Psoas muscle (tissue), 8 donors: Measurements from ENCODE around the gene MRPL49. TPM values are rescaled to one million over a fixed set of nuclear protein-coding genes. Genes with fewer than 3 reads are reported as not detected.

Experiments
- ATAC-seq, 4 donors: fragments of 200-7000 bp; cut with Tn5 transposase; one replicate each; pipeline ENCODE4 v1.9.1; 2020; ENCODE audit warnings: moderate library complexity in 3 of 4, mild to moderate bottlenecking in 2 of 4
- DNase-seq, 2 donors: peaks; one replicate each; pipeline ENCODE4 v3.0.0-alpha.2; 2020
- H3K27ac ChIP-seq: fragments of 200-600 bp; one replicate; pipeline ENCODE4 v1.8.0; 2022
- H3K27me3 ChIP-seq, 3 donors: fragments of 200-600 bp in 1 of 3; one replicate each; pipeline versions ENCODE4 v1.6.1 to v1.8.0; 2013 to 2022; ENCODE audit warnings: low read length in 2 of 3, mild to moderate bottlenecking in 2 of 3, moderate library complexity in 1 of 3; ENCODE audit not compliant: insufficient read depth in 3 of 3
- H3K36me3 ChIP-seq, 2 donors: fragments of 200-600 bp in 1 of 2; one replicate each; pipeline versions ENCODE4 v1.6.1 to v1.8.0; 2013 to 2022; ENCODE audit warnings: low read depth in 1 of 2, mild to moderate bottlenecking in 1 of 2, moderate library complexity in 1 of 2; ENCODE audit not compliant: insufficient read depth in 1 of 2
- H3K4me1 ChIP-seq: fragments of 200-600 bp; one replicate; pipeline ENCODE4 v1.8.0; 2022
- H3K4me3 ChIP-seq: fragments of 200-600 bp; one replicate; pipeline ENCODE4 v1.8.0; 2022; ENCODE audit warnings: mild to moderate bottlenecking
- H3K9me3 ChIP-seq: fragments of 200-600 bp; one replicate; pipeline ENCODE4 v1.8.0; 2022
- WGBS, 3 donors: extraction: QIAGEN DNeasy Blood & Tissue Kit; methylation state at CpG; one replicate each; pipeline versions ENCODE4 v1.1.6 to v1.1.7; 2013; 5-methylcytosine and 5-hydroxymethylcytosine counted together
- intact Hi-C, 2 donors: fragments of 100-400 bp; cut with DNase I; formaldehyde crosslinking; loops; one replicate each; pipeline versions ENCODE4 v1.11.0 to v1.14.2; 2022
- polyA plus RNA-seq, 3 donors: library from polyadenylated mRNA; stranded (reverse); fragments of 200-250 nt; gene quantifications; one replicate each; pipeline ENCODE4 v1.2.3, GENCODE V29; 2013
- total RNA-seq, 4 donors: library from RNA; stranded (reverse); fragmentation: NEBNext Ultra II Directional in 2 of 4; extraction: Animal tissue kit (Norgen Biotek cat#: 25700) in 2 of 4; gene quantifications; one replicate each; pipeline versions ENCODE4 v1.2.1 to v1.2.4, GENCODE V29; 2021 to 2023
- TF ChIP-seq, protein P1 (sequence below): fragments of 200-600 bp; IDR thresholded peaks from one replicate; pipeline ENCODE4 v1.8.0; 2022; ENCODE audit warnings: antibody characterized with exemption
- donor health status: healthy with polysubstance abuse.
- donor health status: DM: no; HTN: no; CAD: no; lungs with moderate emphysema.
- donor health status: Bipolar disorder and iron deficiency.
- donor health status: healthy.
- donor health status: DM: yes; HTN: yes; CAD: no.
- donor health status: DM: no; HTN: no; CAD: no.
- donor health status: DM: no; HTN: no; CAD: no.
- donor health status: DM: yes; HTN: yes; CAD: no.

MRPL49 gene
- total and polyA plus RNA-seq, 7 donors, result 29.0 to 54.1 (median 32.9) TPM

DNA sequence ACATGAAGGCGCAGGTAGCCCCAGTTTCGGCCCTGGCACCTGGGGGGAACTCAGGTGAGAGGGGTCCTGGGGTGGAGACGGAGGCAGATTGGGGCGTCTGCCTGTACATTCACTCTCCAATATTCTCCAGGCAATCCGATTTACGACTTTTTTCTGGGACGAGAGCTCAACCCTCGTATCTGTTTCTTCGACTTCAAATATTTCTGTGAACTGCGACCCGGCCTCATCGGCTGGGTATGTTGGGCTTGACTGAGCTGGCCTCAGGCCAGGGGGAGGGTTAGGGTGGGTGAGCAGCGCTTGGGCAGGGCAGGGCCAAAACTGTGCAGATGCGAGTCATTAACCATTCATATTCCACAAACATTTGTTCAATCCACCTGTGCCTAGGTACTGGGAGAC lies 8.8 kb upstream of the MRPL49 start:
- no peak for DNase-seq
- peak overlapping the region; percentile 15 for H3K27ac ChIP-seq
- 20 to 24% (median 23%) methylated on average over 14 of the region's 14 CpGs for WGBS, 3 donors
- H3K9me3 ChIP-seq, result no peaks in the 10 kb centered on the region
- H3K27me3 ChIP-seq, result no peaks in the 10 kb centered on the region
- peak overlapping the region; percentile 73 for H3K4me3 ChIP-seq
- TF ChIP-seq, protein P1, sequence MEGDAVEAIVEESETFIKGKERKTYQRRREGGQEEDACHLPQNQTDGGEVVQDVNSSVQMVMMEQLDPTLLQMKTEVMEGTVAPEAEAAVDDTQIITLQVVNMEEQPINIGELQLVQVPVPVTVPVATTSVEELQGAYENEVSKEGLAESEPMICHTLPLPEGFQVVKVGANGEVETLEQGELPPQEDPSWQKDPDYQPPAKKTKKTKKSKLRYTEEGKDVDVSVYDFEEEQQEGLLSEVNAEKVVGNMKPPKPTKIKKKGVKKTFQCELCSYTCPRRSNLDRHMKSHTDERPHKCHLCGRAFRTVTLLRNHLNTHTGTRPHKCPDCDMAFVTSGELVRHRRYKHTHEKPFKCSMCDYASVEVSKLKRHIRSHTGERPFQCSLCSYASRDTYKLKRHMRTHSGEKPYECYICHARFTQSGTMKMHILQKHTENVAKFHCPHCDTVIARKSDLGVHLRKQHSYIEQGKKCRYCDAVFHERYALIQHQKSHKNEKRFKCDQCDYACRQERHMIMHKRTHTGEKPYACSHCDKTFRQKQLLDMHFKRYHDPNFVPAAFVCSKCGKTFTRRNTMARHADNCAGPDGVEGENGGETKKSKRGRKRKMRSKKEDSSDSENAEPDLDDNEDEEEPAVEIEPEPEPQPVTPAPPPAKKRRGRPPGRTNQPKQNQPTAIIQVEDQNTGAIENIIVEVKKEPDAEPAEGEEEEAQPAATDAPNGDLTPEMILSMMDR, result no peak
- H3K36me3 ChIP-seq, result peaks cover 0 to 33% of the 10 kb centered on the region in 2 donors
- intact Hi-C loops, result loop anchor here (5.0 to 10.0 kb wide), 2 partner anchors 101 to 269 kb away; partner anchors contain the start of genes ARL2 (in 1 of the 2) and CDC42BPG (in 1 of the 2)
- no peak for ATAC-seq
- H3K4me1 ChIP-seq, result peaks cover 31% of the 10 kb centered on the region

DNA sequence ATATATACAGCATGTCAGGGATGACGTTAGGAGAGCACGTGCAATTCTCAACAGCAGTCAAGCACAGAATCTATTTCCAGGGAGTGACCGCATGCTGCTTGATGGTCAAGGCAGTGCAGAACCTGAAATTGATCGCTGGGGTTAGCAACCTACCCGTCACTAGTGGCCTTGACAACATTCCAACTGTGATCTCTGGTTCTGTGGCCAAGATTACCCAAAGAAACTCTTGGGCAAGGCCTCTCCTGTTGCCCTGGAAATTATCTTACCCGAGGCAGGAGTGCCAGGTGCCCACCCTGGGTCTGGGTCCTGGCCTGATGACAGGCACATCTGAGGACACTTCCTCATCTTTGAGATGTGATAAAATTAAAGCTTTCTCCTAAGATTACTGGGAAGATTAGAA lies 8.3 kb upstream of the MRPL49 start:
- no peak overlapping the region for H3K4me3 ChIP-seq
- peaks cover 3 to 33% of the 10 kb centered on the region in 2 donors for H3K36me3 ChIP-seq
- ATAC-seq (no peak), DNase-seq (no peak)
- H3K27me3 ChIP-seq, result no peaks in the 10 kb centered on the region
- TF ChIP-seq, protein P1, result no peak
- peaks cover 31% of the 10 kb centered on the region for H3K4me1 ChIP-seq
- 62 to 76% (median 71%) methylated on average over 6 of the region's 6 CpGs for WGBS, 3 donors
- peak overlapping the region; percentile 15 for H3K27ac ChIP-seq
- no peaks in the 10 kb centered on the region for H3K9me3 ChIP-seq
- intact Hi-C loops, result loop anchor here (5.0 to 10.0 kb wide), 2 partner anchors 102 to 269 kb away; partner anchors contain the start of genes ARL2 (in 1 of the 2) and CDC42BPG (in 1 of the 2)

DNA sequence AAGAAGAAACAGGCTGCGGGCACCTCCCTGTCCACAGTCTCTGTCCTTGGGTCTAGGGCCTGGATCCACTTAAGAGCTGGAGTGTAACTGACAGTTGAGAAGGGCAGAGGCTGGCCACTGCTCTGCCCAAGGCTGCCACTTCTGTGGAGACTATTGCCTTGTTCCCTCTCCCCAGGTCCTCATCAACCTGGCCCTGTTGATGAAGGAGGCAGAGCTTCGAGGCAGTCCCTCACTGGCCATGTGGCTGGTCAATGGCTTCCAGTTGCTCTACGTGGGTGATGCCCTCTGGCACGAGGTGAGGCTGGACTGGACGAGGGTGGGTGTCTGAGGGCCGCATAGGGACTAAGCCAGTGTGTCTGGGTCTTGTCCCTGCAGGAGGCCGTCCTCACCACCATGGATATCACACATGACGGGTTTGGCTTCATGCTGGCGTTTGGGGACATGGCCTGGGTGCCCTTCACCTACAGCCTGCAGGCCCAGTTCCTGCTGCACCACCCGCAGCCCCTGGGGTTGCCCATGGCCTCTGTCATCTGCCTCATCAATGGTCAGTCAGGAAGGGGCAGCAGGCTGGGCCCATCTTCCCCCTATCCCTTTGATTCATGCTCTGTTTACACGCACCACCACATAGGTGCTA lies 7.5 kb upstream of the MRPL49 start:
- Histone ChIP-seq H3K9me3 (no peaks in the 10 kb centered on the region), H3K4me3 (no peak overlapping the region), H3K27ac (no peak overlapping the region), H3K4me1 (peaks cover 31% of the 10 kb centered on the region), H3K36me3 (peaks cover 4 to 33% of the 10 kb centered on the region in 2 donors), H3K27me3 (no peaks in the 10 kb centered on the region)
- TF ChIP-seq, protein P1, result no peak
- WGBS, 3 donors, result 73 to 82% (median 81%) methylated on average over 11 of the region's 11 CpGs
- no peak for DNase-seq
- intact Hi-C loops, result loop anchor here (5.0 to 10.0 kb wide), 2 partner anchors 102 to 270 kb away; partner anchors contain the start of genes ARL2 (in 1 of the 2) and CDC42BPG (in 1 of the 2)
- no peak for ATAC-seq

DNA sequence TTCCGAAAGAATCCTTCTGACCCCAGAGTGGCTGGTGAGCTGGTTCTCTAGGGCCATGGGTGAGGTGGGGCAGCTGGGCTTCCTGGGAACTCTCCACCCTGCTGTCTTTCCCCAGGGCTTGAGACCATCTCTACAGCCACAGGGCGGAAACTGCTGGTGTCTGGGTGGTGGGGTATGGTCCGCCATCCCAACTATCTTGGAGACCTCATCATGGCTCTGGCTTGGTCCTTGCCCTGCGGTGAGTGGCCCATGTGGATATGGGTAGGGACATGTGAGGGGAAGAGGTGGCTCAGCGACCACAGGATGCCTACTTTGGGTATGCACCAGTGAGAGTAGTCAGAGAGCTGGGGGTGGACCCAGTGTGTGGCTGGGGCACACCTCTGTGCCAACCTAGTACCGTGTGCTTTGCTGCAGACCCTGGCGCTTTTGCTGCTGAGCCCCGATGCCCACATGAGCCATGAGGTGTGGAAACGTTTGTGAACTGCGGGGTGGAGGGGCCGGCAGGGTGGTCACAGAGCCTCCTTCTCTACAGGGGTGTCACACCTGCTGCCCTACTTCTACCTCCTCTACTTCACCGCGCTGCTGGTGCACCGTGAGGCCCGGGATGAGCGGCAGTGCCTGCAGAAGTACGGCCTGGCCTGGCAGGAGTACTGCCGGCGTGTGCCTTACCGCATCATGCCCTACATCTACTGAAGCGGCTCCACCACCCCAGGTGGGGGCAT lies 6.6 kb upstream of the MRPL49 start:
- H3K4me3 ChIP-seq, result peak overlapping the region; percentile 79
- 85 to 92% (median 91%) methylated on average over 21 of the region's 21 CpGs for WGBS, 3 donors
- DNase-seq, result no peak
- no peaks in the 10 kb centered on the region for H3K9me3 ChIP-seq
- H3K27ac ChIP-seq, result peak overlapping the region; percentile 81
- no peak for ATAC-seq
- peaks cover 29% of the 10 kb centered on the region for H3K4me1 ChIP-seq
- H3K27me3 ChIP-seq, result no peaks in the 10 kb centered on the region
- H3K36me3 ChIP-seq, result peaks cover 7 to 39% of the 10 kb centered on the region in 2 donors
- intact Hi-C loops, result loop anchor here in 1 of 2 donors (10.0 kb wide), 1 partner anchor 271 kb away; the partner anchor contains the start of gene CDC42BPG
- TF ChIP-seq, protein P1, result no peak
